HepG2 (cell line): Measurements from ENCODE around the gene CAPG. TPM values are rescaled to one million over a fixed set of nuclear protein-coding genes. Genes with fewer than 3 reads are reported as not detected.
A peak's percentile ranks its signal among the peaks of the same experiment; 100 is the strongest.

Experiments
- CC2D1A ChIP-seq: sonication (generic); formaldehyde crosslinking; IDR thresholded peaks from 2 replicates; pipeline ENCODE4 v1.8.1; 2023; ENCODE audit warnings: mild to moderate bottlenecking, missing genetic modification reagents
- EZH2 ChIP-seq: conservative IDR thresholded peaks from 2 replicates; pipeline ENCODE4 v1.6.1; 2012; ENCODE audit warnings: mild to moderate bottlenecking, low read depth, low read length, moderate library complexity
- FOXK1 ChIP-seq: sonication (generic); formaldehyde crosslinking; IDR thresholded peaks from 2 replicates; pipeline ENCODE4 v1.4.0; 2020; ENCODE audit warnings: low read depth, missing genetic modification reagents, borderline replicate concordance
- FOXP1 ChIP-seq, 2 experiments: fragments of 450-650 bp in 1 of 2; IDR thresholded peaks; 2 replicates each; pipeline ENCODE4 v1.6.1; 2017 to 2018; ENCODE audit warnings: antibody characterized with exemption in 1 of 2
- KLF16 ChIP-seq, 2 experiments: sonication (generic) in 1 of 2; formaldehyde crosslinking in 1 of 2; IDR thresholded peaks; 2 replicates each; pipeline versions ENCODE4 v1.6.1 to v1.8.0; 2016 to 2023; ENCODE audit warnings: missing genetic modification reagents in 2 of 2, missing compliant biosample characterization in 1 of 2
- MYC ChIP-seq: sonication (generic); formaldehyde crosslinking; IDR thresholded peaks from 2 replicates; pipeline ENCODE4 v1.9.0; 2021; ENCODE audit warnings: missing genetic modification reagents, borderline replicate concordance
- NFIC ChIP-seq: IDR thresholded peaks from 2 replicates; pipeline ENCODE4 v1.6.1; 2012; ENCODE audit warnings: mild to moderate bottlenecking, low read length, inconsistent platforms
- NR2F2 ChIP-seq: IDR thresholded peaks from 2 replicates; pipeline ENCODE4 v1.6.1; 2012; ENCODE audit warnings: low read depth, inconsistent platforms, borderline replicate concordance
- PITX1 ChIP-seq: sonication (generic); formaldehyde crosslinking; IDR thresholded peaks from 2 replicates; pipeline ENCODE4 v1.5.1; 2020; ENCODE audit warnings: mild to moderate bottlenecking, missing genetic modification reagents
- POLR2AphosphoS5 ChIP-seq: IDR thresholded peaks from 2 replicates; pipeline ENCODE4 v1.6.1; 2012; ENCODE audit warnings: low read depth, low read length
- SP4 ChIP-seq: sonication (generic); formaldehyde crosslinking; IDR thresholded peaks from 2 replicates; pipeline ENCODE4 v1.8.1; 2023; ENCODE audit warnings: mild to moderate bottlenecking, missing genetic modification reagents
- ZNF292 ChIP-seq: sonication (generic); formaldehyde crosslinking; IDR thresholded peaks from 2 replicates; pipeline ENCODE4 v1.8.1; 2022; ENCODE audit warnings: mild to moderate bottlenecking, low read depth, missing genetic modification reagents, borderline replicate concordance
- ZNF337 ChIP-seq: sonication (generic); formaldehyde crosslinking; IDR thresholded peaks from 2 replicates; pipeline ENCODE4 v1.5.1; 2020; ENCODE audit warnings: missing genetic modification reagents, low read depth, mild to moderate bottlenecking, borderline replicate concordance
- ZNF530 ChIP-seq: sonication (generic); formaldehyde crosslinking; IDR thresholded peaks from 2 replicates; pipeline ENCODE4 v1.5.0; 2020; ENCODE audit warnings: low read depth, mild to moderate bottlenecking, missing genetic modification reagents
- ZSCAN22 ChIP-seq: sonication (generic); formaldehyde crosslinking; IDR thresholded peaks from 2 replicates; pipeline ENCODE4 v1.4.0; 2020; ENCODE audit warnings: mild to moderate bottlenecking, missing genetic modification reagents
- polyA plus RNA-seq, 8 experiments: library from polyadenylated mRNA; depleted of rRNA in 3 of 8; stranded (reverse) in 7 of 8; unstranded in 1 of 8; fragments of >200 nt; fragmentation: Illumina TruSeq in 4 of 8; extraction: Trizol in 4 of 8; gene quantifications; 2 replicates each; pipeline versions ENCODE4 v1.2.1 to v1.2.3, GENCODE V29; 2011 to 2016; ENCODE audit warnings: low read depth in 4 of 8, missing spikeins in 1 of 8, mixed read lengths in 1 of 8; ENCODE audit not compliant: insufficient read depth in 1 of 8
- total RNA-seq, 5 experiments: library from RNA; depleted of rRNA; stranded (reverse); fragments of >200 nt; fragmentation: Illumina TruSeq; extraction: Trizol; gene quantifications; 2 replicates each; pipeline ENCODE4 v1.2.3, GENCODE V29; 2016; ENCODE audit warnings: low read depth in 1 of 5
- TF ChIP-seq, protein P1 (sequence below): sonication (generic); formaldehyde crosslinking; IDR thresholded peaks from 2 replicates; pipeline ENCODE4 v1.5.1; 2020; ENCODE audit warnings: missing genetic modification reagents, mild to moderate bottlenecking, borderline replicate concordance
- TF ChIP-seq, protein P2 (sequence below): sonication (generic); formaldehyde crosslinking; IDR thresholded peaks from 2 replicates; pipeline ENCODE4 v1.5.1; 2020; ENCODE audit warnings: missing genetic modification reagents, mild to moderate bottlenecking, borderline replicate concordance
- TF ChIP-seq, protein P3 (sequence below): sonication (generic); formaldehyde crosslinking; conservative IDR thresholded peaks from 2 replicates; pipeline ENCODE4 v1.5.0; 2020; ENCODE audit warnings: missing genetic modification reagents
- TF ChIP-seq, protein P4 (sequence below): sonication (generic); formaldehyde crosslinking; IDR thresholded peaks from 2 replicates; pipeline ENCODE4 v1.4.0; 2020; ENCODE audit warnings: mild to moderate bottlenecking, missing genetic modification reagents
- TF ChIP-seq, protein P5 (sequence below): sonication (generic); formaldehyde crosslinking; IDR thresholded peaks from 2 replicates; pipeline ENCODE4 v1.5.1; 2020; ENCODE audit warnings: missing genetic modification reagents, mild to moderate bottlenecking, borderline replicate concordance
- TF ChIP-seq, protein P6 (sequence below): sonication (generic); formaldehyde crosslinking; IDR thresholded peaks from 2 replicates; pipeline ENCODE4 v1.8.1; 2023; ENCODE audit warnings: missing genetic modification reagents, mild to moderate bottlenecking, borderline replicate concordance

CAPG gene
- total and polyA plus RNA-seq, 2 of the 13 experiments (the other 11 are each of a cell fraction or from before 2014, with no cell fraction given): 12.7 to 18.2 TPM

DNA sequence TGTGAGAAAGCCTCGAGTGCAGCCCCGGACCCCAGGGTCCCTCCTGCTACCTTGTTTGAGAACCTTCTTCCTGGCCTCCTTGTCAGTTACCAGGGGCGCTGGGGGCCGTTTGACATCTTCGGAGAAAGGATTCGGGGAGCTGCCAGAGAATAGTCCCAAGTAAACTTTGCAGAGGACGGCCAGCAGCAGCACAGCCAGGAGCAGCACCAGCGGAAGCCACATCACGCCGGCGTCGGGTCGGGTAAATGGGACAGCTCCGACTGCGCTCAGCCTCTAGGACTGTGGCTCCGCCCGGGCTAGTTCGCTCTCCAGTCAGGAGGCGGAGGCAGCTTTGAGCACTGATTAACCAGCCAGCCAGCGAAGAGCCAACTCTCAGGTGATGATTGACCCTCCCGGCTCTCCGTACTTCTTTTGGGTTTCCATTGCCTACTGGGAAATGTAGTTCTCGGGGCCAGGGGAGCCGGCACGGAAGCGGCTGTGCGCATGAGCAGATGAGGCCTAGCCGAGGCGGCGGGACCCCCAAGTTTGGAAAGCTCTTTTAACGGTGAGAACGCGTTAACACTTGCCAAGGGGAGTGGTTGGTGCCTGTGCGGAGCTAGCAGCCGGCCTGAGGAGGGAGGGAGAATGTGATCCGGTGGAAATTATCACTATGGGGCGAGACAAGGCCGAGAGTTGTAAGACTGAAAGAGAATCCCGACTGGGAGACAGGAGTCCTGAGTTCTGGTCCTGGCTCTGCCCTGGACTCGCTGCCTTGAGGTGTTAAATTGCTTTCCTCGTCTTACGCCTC lies 55.7 kb downstream of the CAPG start, which contains the start of the genes ELMOD3 and RETSAT (continued):
- TF ChIP-seq NFIC (0 out of 2 replicates have a peak, but pooled peaks have one; percentile 5), ZNF530 (CRISPR knock-in tag) (no peak), SP4 (CRISPR knock-in tag) (peak; percentile 72; the same call in 1 of the 2 replicates), ZNF292 (CRISPR knock-in tag) (no peak), CC2D1A (CRISPR knock-in tag) (0 out of 2 replicates have a peak, but pooled peaks have one; percentile 49), FOXK1 (peak; percentile 86; the same call in 1 of the 2 replicates), MYC (peak; percentile 85; the same call in 1 of the 2 replicates), EZH2 (no peak), ZNF337 (CRISPR knock-in tag) (peak; percentile 97), POLR2AphosphoS5 (peak; percentile 100), KLF16 (CRISPR knock-in tag; IDR thresholded peaks at IDR 0.05) (peak; percentile 48 to 95; a peak in 2 of 4 replicates), ZSCAN22 (peak; percentile 99), PITX1 (CRISPR knock-in tag) (peak; percentile 67; the same call in 1 of the 2 replicates), NR2F2 (0 out of 2 replicates have a peak, but pooled peaks have one; percentile 12), FOXP1 (IDR thresholded peaks at IDR 0.05) (no peak), FOXP1 (CRISPR knock-in tag; IDR thresholded peaks at IDR 0.05) (peak; percentile 25; the same call in 1 of the 2 replicates)
- TF ChIP-seq, protein P1, sequence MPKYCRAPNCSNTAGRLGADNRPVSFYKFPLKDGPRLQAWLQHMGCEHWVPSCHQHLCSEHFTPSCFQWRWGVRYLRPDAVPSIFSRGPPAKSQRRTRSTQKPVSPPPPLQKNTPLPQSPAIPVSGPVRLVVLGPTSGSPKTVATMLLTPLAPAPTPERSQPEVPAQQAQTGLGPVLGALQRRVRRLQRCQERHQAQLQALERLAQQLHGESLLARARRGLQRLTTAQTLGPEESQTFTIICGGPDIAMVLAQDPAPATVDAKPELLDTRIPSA: peak; percentile 65; the same call in 1 of the 2 replicates
- TF ChIP-seq, protein P2, sequence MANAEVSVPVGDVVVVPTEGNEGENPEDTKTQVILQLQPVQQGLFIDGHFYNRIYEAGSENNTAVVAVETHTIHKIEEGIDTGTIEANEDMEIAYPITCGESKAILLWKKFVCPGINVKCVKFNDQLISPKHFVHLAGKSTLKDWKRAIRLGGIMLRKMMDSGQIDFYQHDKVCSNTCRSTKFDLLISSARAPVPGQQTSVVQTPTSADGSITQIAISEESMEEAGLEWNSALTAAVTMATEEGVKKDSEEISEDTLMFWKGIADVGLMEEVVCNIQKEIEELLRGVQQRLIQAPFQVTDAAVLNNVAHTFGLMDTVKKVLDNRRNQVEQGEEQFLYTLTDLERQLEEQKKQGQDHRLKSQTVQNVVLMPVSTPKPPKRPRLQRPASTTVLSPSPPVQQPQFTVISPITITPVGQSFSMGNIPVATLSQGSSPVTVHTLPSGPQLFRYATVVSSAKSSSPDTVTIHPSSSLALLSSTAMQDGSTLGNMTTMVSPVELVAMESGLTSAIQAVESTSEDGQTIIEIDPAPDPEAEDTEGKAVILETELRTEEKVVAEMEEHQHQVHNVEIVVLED (CRISPR knock-in tag): peak; percentile 82; the same call in 1 of the 2 replicates
- TF ChIP-seq, protein P3, sequence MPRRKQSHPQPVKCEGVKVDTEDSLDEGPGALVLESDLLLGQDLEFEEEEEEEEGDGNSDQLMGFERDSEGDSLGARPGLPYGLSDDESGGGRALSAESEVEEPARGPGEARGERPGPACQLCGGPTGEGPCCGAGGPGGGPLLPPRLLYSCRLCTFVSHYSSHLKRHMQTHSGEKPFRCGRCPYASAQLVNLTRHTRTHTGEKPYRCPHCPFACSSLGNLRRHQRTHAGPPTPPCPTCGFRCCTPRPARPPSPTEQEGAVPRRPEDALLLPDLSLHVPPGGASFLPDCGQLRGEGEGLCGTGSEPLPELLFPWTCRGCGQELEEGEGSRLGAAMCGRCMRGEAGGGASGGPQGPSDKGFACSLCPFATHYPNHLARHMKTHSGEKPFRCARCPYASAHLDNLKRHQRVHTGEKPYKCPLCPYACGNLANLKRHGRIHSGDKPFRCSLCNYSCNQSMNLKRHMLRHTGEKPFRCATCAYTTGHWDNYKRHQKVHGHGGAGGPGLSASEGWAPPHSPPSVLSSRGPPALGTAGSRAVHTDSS (CRISPR knock-in tag): no peak
- TF ChIP-seq, protein P4, sequence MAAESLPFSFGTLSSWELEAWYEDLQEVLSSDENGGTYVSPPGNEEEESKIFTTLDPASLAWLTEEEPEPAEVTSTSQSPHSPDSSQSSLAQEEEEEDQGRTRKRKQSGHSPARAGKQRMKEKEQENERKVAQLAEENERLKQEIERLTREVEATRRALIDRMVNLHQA: no peak; the same call in 1 of the 2 replicates
- TF ChIP-seq, protein P5, sequence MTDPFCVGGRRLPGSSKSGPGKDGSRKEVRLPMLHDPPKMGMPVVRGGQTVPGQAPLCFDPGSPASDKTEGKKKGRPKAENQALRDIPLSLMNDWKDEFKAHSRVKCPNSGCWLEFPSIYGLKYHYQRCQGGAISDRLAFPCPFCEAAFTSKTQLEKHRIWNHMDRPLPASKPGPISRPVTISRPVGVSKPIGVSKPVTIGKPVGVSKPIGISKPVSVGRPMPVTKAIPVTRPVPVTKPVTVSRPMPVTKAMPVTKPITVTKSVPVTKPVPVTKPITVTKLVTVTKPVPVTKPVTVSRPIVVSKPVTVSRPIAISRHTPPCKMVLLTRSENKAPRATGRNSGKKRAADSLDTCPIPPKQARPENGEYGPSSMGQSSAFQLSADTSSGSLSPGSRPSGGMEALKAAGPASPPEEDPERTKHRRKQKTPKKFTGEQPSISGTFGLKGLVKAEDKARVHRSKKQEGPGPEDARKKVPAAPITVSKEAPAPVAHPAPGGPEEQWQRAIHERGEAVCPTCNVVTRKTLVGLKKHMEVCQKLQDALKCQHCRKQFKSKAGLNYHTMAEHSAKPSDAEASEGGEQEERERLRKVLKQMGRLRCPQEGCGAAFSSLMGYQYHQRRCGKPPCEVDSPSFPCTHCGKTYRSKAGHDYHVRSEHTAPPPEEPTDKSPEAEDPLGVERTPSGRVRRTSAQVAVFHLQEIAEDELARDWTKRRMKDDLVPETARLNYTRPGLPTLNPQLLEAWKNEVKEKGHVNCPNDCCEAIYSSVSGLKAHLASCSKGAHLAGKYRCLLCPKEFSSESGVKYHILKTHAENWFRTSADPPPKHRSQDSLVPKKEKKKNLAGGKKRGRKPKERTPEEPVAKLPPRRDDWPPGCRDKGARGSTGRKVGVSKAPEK (CRISPR knock-in tag): no peak
- TF ChIP-seq, protein P6, sequence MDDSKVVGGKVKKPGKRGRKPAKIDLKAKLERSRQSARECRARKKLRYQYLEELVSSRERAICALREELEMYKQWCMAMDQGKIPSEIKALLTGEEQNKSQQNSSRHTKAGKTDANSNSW: no peak
